ENCODE measurements around the gene SEC16A.

GRCh38 chr9:136518623-136519022 is 35.8 kb upstream of the SEC16A start:
- TF ChIP-seq CTBP1 (IDR thresholded peaks at IDR 0.05; ENCODE audit: borderline replicate concordance) (no peak), BHLHE40 (IDR thresholded peaks at IDR 0.05; ENCODE audit: borderline replicate concordance) (no peak), ARNT (IDR thresholded peaks at IDR 0.05) (no peak)

All from HEK293T (cell line).